Gastrocnemius medialis (tissue), 4 donors: ENCODE results near the gene TERB1. TPM values are rescaled to one million over a fixed set of nuclear protein-coding genes. Genes with fewer than 3 reads are reported as not detected.
"Not testable (repeated sequence)": the region's sequence is repeated elsewhere in the genome, so short reads cannot be mapped to it uniquely, and the experiment has no call there.

Source experiments
- ATAC-seq, 2 donors: fragments of 150-250 bp; one replicate each; pipeline ENCODE4 v1.9.1; 2016
- DNase-seq, 2 donors: peaks; one replicate each; pipeline ENCODE4 v3.0.0-alpha.2; 2019
- H3K27ac ChIP-seq, 4 donors: fragments of 200-600 bp; sonication (generic); 1 replicate in 1 of 4; 2 replicates in 3 of 4; pipeline ENCODE4 v1.5.1; 2016 to 2018; ENCODE audit warnings: mild to moderate bottlenecking in 2 of 4, moderate library complexity in 1 of 4
- H3K27me3 ChIP-seq, 3 donors: fragments of 200-600 bp; sonication (generic) in 2 of 3; 1 replicate in 1 of 3; 2 replicates in 2 of 3; pipeline versions ENCODE4 v1.5.1 to v1.6.0; 2016 to 2019; ENCODE audit warnings: mild to moderate bottlenecking in 1 of 3, moderate library complexity in 1 of 3
- H3K36me3 ChIP-seq, 2 donors: fragments of 200-600 bp; sonication (generic) in 1 of 2; one replicate each; pipeline ENCODE4 v1.5.1; 2017 to 2018
- H3K4me1 ChIP-seq, 2 donors: fragments of 200-600 bp; sonication (generic) in 1 of 2; one replicate each; pipeline ENCODE4 v1.5.1; 2016 to 2017; ENCODE audit warnings: mild to moderate bottlenecking in 2 of 2
- H3K4me3 ChIP-seq, 4 donors: fragments of 200-600 bp; sonication (generic) in 3 of 4; 1 replicate in 1 of 4; 2 replicates in 3 of 4; pipeline ENCODE4 v1.5.1; 2016 to 2019; ENCODE audit warnings: mild to moderate bottlenecking in 2 of 4
- H3K9me3 ChIP-seq, 3 donors: fragments of 200-600 bp; sonication (generic) in 2 of 3; 1 replicate in 1 of 3; 2 replicates in 2 of 3; pipeline ENCODE4 v1.5.1; 2016 to 2019
- POLR2A ChIP-seq, 2 donors: fragments of 450-650 bp; IDR thresholded peaks; one replicate each; pipeline ENCODE4 v1.6.1; 2017; ENCODE audit warnings: antibody characterized with exemption in 2 of 2, mild to moderate bottlenecking in 2 of 2, moderate library complexity in 2 of 2
- in situ Hi-C, 4 donors: fragments of 200-750 bp; cut with MboI; loops; one replicate each; pipeline versions ENCODE4 v1.15.0 to v1.8.0; 2017; ENCODE audit warnings: low sequenced_read_pairs in 4 of 4
- intact Hi-C: fragments of 100-400 bp; cut with DNase I; formaldehyde crosslinking; loops from one replicate; pipeline ENCODE4 v1.15.1; 2023; ENCODE audit warnings: low total_unique reads
- total RNA-seq, 4 donors: library from RNA; depleted of rRNA; stranded (reverse); fragments of >200 nt; gene quantifications; one replicate each; pipeline versions ENCODE4 v1.1.0 to v1.2.3, GENCODE V29; 2016
- TF ChIP-seq, protein P1 (sequence below), 5 experiments: fragments of 450-650 bp in 3 of 5; fragments of 200-600 bp in 2 of 5; sonication (generic) in 2 of 5; IDR thresholded peaks in 4 of 5; conservative IDR thresholded peaks in 1 of 5; 1 replicate in 4 of 5; 2 replicates in 1 of 5; pipeline ENCODE4 v1.5.1; 2016 to 2019; ENCODE audit warnings: antibody characterized with exemption in 5 of 5, mild to moderate bottlenecking in 3 of 5, moderate library complexity in 3 of 5

The TERB1 gene
- total RNA-seq, 4 donors from 2014 or later, result not detected

DNA sequence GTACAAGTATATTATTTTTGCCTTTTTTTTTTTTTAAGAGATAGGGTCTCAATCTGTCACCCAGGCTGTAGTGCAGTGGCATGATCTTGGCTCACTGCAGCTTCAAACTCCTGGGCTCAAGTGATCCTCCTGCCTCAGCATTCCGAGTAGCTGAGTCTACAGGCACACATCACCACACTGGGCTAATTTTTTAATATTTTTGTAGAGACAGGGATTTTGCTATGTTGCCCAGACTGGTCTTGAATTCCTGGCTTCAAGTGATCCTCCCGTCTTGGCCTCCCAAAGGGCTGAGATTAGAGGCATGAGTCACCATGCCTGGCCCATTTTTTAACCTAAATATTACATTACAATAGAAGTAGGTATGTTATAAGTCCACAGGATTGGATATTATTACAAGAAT, 3.2 kb downstream of the TERB1 start:
- ATAC-seq (no peak), DNase-seq (no peak)
- H3K27me3 ChIP-seq, result no peaks in the 10 kb centered on the region
- H3K4me1 ChIP-seq, result no peaks in the 10 kb centered on the region
- intact Hi-C loops, result no loop called here
- no peaks in the 10 kb centered on the region for H3K9me3 ChIP-seq
- no peak overlapping the region for H3K27ac ChIP-seq
- in situ Hi-C loops, result no loop called here
- TF ChIP-seq, protein P1, sequence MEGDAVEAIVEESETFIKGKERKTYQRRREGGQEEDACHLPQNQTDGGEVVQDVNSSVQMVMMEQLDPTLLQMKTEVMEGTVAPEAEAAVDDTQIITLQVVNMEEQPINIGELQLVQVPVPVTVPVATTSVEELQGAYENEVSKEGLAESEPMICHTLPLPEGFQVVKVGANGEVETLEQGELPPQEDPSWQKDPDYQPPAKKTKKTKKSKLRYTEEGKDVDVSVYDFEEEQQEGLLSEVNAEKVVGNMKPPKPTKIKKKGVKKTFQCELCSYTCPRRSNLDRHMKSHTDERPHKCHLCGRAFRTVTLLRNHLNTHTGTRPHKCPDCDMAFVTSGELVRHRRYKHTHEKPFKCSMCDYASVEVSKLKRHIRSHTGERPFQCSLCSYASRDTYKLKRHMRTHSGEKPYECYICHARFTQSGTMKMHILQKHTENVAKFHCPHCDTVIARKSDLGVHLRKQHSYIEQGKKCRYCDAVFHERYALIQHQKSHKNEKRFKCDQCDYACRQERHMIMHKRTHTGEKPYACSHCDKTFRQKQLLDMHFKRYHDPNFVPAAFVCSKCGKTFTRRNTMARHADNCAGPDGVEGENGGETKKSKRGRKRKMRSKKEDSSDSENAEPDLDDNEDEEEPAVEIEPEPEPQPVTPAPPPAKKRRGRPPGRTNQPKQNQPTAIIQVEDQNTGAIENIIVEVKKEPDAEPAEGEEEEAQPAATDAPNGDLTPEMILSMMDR (IDR thresholded peaks at IDR 0.05 in 4 of 5, conservative IDR thresholded peaks at IDR 0.05 in 1 of 5), result no peak
- peaks cover 0 to 18% of the 10 kb centered on the region in 2 donors for H3K36me3 ChIP-seq
- no peak overlapping the region for H3K4me3 ChIP-seq

DNA sequence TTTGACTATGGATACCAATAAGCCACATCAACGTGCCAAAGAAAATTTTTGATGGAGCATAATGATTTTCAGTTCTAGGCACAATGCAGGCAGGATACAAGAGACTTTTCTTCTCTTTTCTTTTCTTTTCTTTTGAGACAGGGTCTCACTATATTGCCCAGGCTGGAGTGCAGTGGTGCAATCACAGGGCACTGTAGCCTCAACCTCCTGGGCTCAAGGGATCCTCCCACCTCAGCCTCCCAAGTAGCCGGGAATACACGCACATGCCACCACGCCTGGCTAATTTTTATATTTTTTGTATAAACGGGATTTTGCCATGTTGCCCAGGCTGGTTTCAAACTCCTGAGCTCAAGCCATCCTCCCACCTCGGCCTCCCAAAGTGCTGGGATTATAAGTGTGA, 7.4 kb downstream of the TERB1 start:
- ATAC-seq, DNase-seq, H3K27me3 ChIP-seq, H3K4me3 ChIP-seq, H3K36me3 ChIP-seq, intact Hi-C loops, H3K27ac ChIP-seq, H3K9me3 ChIP-seq, H3K4me1 ChIP-seq, in situ Hi-C loops: not testable (repeated sequence)

DNA sequence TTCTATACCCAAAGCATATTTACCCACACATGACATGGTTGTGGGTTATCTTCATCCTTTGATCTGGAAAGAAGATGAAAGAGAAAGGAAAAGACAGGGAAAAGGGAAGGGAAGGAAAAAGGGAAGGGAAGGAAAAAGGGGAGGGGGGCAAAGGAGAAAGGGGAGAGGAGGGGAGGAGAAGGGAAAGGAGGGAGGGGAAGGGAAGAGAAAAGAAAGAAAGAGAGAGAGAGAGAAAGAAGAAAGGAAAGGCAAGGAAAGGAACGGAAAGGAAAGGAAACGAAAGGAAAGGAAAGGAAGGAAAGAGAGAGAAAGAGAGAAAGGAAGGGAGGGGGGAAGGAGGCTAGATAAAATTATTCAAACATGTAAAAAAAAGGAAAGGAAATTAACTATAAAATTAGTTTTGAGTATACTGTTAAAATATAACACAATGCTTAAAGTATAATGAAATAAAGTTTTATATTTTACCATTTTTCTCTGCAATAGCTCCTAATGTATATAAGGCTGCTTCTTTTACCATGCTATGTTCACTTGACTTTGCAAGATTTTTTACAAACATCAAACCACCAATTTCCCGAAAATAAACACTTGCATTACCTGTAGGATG, 11.2 kb downstream of the TERB1 start:
- no peak for DNase-seq
- in situ Hi-C loops, result no loop called here

DNA sequence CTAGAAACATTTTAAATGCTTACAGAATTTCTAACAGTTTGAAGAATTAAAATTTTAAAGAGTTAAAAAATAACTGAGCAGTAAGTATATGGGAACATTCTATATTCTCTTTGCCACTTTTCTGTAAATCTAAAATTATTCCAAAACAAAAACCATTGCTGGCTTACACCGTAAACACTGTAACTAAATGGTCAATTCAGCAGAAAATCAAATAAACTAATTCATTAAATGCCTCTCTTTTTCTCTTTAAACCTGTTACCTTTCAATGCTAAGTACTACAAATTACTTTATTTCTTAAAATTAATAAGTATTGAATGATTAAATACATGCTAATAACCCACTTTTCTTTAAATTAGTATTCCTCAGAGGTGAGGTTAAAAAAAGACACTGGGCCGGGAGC, 14.0 kb downstream of the TERB1 start:
- intact Hi-C loops (no loop called here), in situ Hi-C loops (no loop called here)
- DNase-seq, result no peak
- TF ChIP-seq POLR2A (IDR thresholded peaks at IDR 0.05), result no peak
- TF ChIP-seq, protein P1 (IDR thresholded peaks at IDR 0.05 in 4 of 5, conservative IDR thresholded peaks at IDR 0.05 in 1 of 5), result no peak
- no peak overlapping the region for H3K27ac ChIP-seq
- no peak overlapping the region for H3K4me3 ChIP-seq
- no peak for ATAC-seq
- H3K4me1 ChIP-seq, result no peaks in the 10 kb centered on the region
- H3K27me3 ChIP-seq, result no peaks in the 10 kb centered on the region
- H3K9me3 ChIP-seq, result no peaks in the 10 kb centered on the region
- H3K36me3 ChIP-seq, result no peaks in the 10 kb centered on the region

More for the DNA sequence above, 11.2 kb downstream of the TERB1 start:
- H3K27ac ChIP-seq, result no peak overlapping the region
- H3K4me1 ChIP-seq, result no peaks in the 10 kb centered on the region
- intact Hi-C loops, result no loop called here
- ATAC-seq, result no peak
- TF ChIP-seq, protein P1 (IDR thresholded peaks at IDR 0.05 in 4 of 5, conservative IDR thresholded peaks at IDR 0.05 in 1 of 5), result no peak
- no peak for TF ChIP-seq POLR2A (IDR thresholded peaks at IDR 0.05)
- no peaks in the 10 kb centered on the region for H3K9me3 ChIP-seq
- H3K27me3 ChIP-seq, result no peaks in the 10 kb centered on the region
- H3K4me3 ChIP-seq, result no peak overlapping the region
- no peaks in the 10 kb centered on the region for H3K36me3 ChIP-seq

DNA sequence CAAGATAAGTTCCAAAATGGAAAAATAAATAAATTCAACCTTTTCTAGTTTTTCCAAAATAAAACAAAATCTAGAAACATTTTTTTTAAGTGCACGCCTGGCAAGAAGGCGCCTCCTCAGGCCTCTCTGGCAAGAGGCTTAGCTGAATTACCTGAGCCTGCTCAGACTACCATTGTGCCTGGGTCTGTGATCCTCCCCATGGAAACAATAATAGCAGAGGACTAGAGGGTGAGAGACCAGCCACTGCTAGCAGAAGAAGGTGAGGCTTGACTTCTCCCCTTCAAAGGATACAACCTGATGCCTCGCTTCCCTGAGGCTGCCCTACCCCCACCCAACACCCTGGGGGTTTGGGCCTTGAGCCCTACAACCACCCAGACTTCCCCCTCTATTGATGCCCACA, 14.8 kb downstream of the TERB1 start:
- Histone ChIP-seq H3K4me3 (no peak overlapping the region), H3K36me3 (no peaks in the 10 kb centered on the region), H3K9me3 (no peaks in the 10 kb centered on the region), H3K4me1 (no peaks in the 10 kb centered on the region), H3K27ac (no peak overlapping the region), H3K27me3 (no peaks in the 10 kb centered on the region)
- intact Hi-C loops (no loop called here), in situ Hi-C loops (no loop called here)
- DNase-seq (no peak), ATAC-seq (no peak)
- no peak for TF ChIP-seq POLR2A (IDR thresholded peaks at IDR 0.05)
- TF ChIP-seq, protein P1 (IDR thresholded peaks at IDR 0.05 in 4 of 5, conservative IDR thresholded peaks at IDR 0.05 in 1 of 5), result no peak
